HL-60 (cell line): Measurements from ENCODE around the gene NATD1.

ENCODE experiments used
- DNase-seq, 2 experiments: peaks; one replicate each; pipeline ENCODE4 v3.0.0-alpha.2; 2010 to 2020; ENCODE audit warnings: low read depth in 1 of 2, low spot score in 1 of 2
- H3K27ac ChIP-seq: fragments of 250-450 bp; sonication (Bioruptor Pico); replicated peaks from 2 replicates; pipeline ENCODE4 v1.5.1; 2020; ENCODE audit warnings: mild to moderate bottlenecking, moderate library complexity
- H3K27me3 ChIP-seq: fragments of 250-450 bp; sonication (Bioruptor Pico); 2 replicates; pipeline ENCODE4 v1.5.1; 2021; ENCODE audit warnings: mild to moderate bottlenecking, moderate library complexity; ENCODE audit not compliant: insufficient read depth, poor library complexity, severe bottlenecking
- H3K4me3 ChIP-seq: replicated peaks from 2 replicates; pipeline ENCODE4 v1.5.1; 2011; ENCODE audit warnings: mild to moderate bottlenecking, control low read depth, low read length; ENCODE audit not compliant: insufficient read depth
- GABPA ChIP-seq: IDR thresholded peaks from 2 replicates; pipeline ENCODE4 v1.6.1; 2012; ENCODE audit warnings: low read depth
- POLR2AphosphoS5 ChIP-seq: IDR thresholded peaks from 2 replicates; pipeline ENCODE4 v1.6.1; 2012; ENCODE audit warnings: low read depth
- SPI1 ChIP-seq: IDR thresholded peaks from 2 replicates; pipeline ENCODE4 v1.6.1; 2012; ENCODE audit warnings: low read depth, mild to moderate bottlenecking, borderline replicate concordance
- TF ChIP-seq, protein P1 (sequence below): IDR thresholded peaks from 2 replicates; pipeline ENCODE4 v1.6.1; 2012; ENCODE audit warnings: low read depth; ENCODE audit not compliant: insufficient replicate concordance
- TF ChIP-seq, protein P2 (sequence below): IDR thresholded peaks from one replicate; pipeline ENCODE4 v1.5.1; 2011; ENCODE audit warnings: low read length, control low read depth, inconsistent platforms; ENCODE audit not compliant: insufficient read depth

The NATD1 gene

DNA sequence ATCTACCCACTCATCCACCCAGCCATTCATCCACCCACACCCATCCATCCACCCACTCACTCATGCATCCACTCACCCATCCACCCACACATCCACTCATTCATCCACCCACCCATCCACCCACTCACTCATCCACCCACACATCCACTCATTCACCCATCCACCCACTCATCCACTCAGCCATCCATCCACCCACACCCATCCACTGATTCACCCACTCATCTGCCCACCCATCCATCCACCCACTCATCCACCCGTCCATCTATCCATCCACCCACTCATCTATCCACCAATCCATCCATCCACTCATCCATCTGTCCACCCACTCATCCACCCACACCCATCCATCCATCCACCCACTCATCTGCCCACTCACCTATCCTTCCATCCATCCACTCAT lies 17.3 kb downstream of the NATD1 start:
- Histone ChIP-seq H3K27ac (no peak overlapping the region), H3K4me3 (no peak overlapping the region), H3K27me3 (no peaks in the 10 kb centered on the region)
- DNase-seq, result no peak
- TF ChIP-seq, protein P1, sequence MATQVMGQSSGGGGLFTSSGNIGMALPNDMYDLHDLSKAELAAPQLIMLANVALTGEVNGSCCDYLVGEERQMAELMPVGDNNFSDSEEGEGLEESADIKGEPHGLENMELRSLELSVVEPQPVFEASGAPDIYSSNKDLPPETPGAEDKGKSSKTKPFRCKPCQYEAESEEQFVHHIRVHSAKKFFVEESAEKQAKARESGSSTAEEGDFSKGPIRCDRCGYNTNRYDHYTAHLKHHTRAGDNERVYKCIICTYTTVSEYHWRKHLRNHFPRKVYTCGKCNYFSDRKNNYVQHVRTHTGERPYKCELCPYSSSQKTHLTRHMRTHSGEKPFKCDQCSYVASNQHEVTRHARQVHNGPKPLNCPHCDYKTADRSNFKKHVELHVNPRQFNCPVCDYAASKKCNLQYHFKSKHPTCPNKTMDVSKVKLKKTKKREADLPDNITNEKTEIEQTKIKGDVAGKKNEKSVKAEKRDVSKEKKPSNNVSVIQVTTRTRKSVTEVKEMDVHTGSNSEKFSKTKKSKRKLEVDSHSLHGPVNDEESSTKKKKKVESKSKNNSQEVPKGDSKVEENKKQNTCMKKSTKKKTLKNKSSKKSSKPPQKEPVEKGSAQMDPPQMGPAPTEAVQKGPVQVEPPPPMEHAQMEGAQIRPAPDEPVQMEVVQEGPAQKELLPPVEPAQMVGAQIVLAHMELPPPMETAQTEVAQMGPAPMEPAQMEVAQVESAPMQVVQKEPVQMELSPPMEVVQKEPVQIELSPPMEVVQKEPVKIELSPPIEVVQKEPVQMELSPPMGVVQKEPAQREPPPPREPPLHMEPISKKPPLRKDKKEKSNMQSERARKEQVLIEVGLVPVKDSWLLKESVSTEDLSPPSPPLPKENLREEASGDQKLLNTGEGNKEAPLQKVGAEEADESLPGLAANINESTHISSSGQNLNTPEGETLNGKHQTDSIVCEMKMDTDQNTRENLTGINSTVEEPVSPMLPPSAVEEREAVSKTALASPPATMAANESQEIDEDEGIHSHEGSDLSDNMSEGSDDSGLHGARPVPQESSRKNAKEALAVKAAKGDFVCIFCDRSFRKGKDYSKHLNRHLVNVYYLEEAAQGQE, result no peak
- TF ChIP-seq, protein P2, sequence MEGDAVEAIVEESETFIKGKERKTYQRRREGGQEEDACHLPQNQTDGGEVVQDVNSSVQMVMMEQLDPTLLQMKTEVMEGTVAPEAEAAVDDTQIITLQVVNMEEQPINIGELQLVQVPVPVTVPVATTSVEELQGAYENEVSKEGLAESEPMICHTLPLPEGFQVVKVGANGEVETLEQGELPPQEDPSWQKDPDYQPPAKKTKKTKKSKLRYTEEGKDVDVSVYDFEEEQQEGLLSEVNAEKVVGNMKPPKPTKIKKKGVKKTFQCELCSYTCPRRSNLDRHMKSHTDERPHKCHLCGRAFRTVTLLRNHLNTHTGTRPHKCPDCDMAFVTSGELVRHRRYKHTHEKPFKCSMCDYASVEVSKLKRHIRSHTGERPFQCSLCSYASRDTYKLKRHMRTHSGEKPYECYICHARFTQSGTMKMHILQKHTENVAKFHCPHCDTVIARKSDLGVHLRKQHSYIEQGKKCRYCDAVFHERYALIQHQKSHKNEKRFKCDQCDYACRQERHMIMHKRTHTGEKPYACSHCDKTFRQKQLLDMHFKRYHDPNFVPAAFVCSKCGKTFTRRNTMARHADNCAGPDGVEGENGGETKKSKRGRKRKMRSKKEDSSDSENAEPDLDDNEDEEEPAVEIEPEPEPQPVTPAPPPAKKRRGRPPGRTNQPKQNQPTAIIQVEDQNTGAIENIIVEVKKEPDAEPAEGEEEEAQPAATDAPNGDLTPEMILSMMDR, result no peak
- TF ChIP-seq POLR2AphosphoS5 (no peak), SPI1 (no peak), GABPA (no peak)

DNA sequence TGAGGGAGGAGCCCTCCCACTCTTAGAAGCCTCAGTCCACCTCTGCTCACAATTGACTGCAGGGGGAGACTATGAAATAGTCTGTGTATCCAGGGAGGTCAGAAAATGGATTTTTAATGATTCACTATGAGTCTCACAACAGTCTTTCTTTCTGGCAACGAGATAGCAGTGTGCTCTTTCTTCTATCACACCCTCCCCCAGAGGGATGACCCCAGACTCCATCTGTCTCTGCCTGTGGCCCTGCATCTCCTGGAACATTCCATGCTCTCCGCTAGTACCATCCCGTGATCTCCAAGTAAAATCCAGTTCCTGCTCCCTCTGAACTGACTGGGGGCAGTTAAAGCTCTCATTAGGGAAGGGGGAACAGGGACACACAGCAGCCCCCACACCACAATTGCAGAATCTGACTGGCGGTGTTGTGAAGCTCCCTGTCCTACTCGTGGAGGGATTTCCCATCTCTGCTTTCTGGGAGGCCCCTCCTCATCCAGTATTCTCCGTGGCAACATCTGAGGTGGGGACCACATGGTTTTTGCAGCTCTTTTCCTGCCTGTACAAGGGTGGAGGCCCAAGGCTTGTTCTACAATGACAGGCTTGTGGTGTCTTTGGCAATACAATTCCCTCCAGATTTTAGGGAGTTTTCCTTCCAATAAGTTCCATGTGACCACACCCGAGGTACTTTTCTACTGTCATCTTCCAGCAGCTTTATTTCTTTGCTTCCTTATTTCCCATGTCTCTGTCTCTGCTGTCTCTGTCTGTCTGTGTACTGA lies 19.4 kb downstream of the NATD1 start:
- DNase-seq, result no peak
- H3K27ac ChIP-seq, result no peak overlapping the region
- no peak overlapping the region for H3K4me3 ChIP-seq
- H3K27me3 ChIP-seq, result no peaks in the 10 kb centered on the region
- TF ChIP-seq, protein P2, result no peak
- TF ChIP-seq SPI1 (no peak), GABPA (no peak)
- TF ChIP-seq, protein P1, result no peak

DNA sequence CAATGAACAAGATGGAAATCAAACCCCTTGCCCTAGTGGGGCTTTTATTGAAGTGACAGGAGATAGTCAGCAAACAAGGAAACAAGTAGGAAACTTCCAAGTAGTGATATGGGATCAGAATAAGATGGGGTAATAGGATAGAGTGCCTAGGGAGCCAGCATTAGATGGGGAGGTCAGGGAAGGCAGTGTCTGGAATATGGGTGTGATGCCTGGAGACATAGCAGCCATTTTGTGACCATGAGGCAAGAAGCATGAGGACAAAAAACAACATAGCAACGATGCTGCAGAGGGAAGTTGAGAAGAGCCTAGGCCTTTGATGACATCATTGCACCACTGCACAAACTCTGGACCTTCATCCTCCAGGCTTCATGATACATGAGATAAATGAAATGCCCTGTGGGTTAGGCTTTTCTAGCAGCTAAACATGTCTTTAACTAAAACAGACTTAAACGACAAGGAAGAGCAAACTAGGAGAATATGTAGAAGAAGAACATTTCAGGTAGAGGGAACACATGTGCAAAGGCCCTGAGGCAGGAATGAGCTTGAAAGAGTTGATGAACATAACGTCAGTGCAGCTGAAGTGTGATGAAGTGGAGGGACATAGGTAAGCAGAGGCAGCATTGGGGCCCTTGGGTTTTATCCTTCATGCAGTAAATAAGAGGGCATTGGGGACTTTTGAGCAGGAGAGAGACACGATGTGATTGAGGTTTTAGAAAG lies 21.0 kb downstream of the NATD1 start:
- no peak for DNase-seq
- no peak for TF ChIP-seq GABPA
- TF ChIP-seq POLR2AphosphoS5, result no peak
- TF ChIP-seq SPI1, result no peak
- TF ChIP-seq, protein P2, result no peak
- TF ChIP-seq, protein P1, result no peak
- Histone ChIP-seq H3K27ac (no peak overlapping the region), H3K4me3 (no peak overlapping the region), H3K27me3 (no peaks in the 10 kb centered on the region)
